Endothelial cell of umbilical vein (primary cell): ENCODE measurements around the gene PAX5.

ENCODE experiments used
- EZH2 ChIP-seq: IDR thresholded peaks from 2 replicates; pipeline ENCODE4 v1.6.1; 2012; ENCODE audit warnings: borderline replicate concordance, low read depth, mild to moderate bottlenecking, moderate library complexity, low read length, inconsistent platforms; ENCODE audit not compliant: severe bottlenecking
- FOS ChIP-seq: IDR thresholded peaks from 2 replicates; pipeline ENCODE4 v1.6.1; 2011; ENCODE audit warnings: mild to moderate bottlenecking, low read length, moderate library complexity, borderline replicate concordance; ENCODE audit not compliant: insufficient read depth
- GATA2 ChIP-seq: IDR thresholded peaks from 2 replicates; pipeline ENCODE4 v1.7.0; 2011; ENCODE audit warnings: low read depth, mild to moderate bottlenecking, moderate library complexity, mixed read lengths, low read length; ENCODE audit not compliant: insufficient read length, insufficient read depth
- JUN ChIP-seq: IDR thresholded peaks from 2 replicates; pipeline ENCODE4 v1.6.1; 2011; ENCODE audit warnings: borderline replicate concordance, low read depth; ENCODE audit not compliant: insufficient read length, insufficient read depth
- MAX ChIP-seq: IDR thresholded peaks from 2 replicates; pipeline ENCODE4 v1.6.1; 2011; ENCODE audit not compliant: insufficient read depth, insufficient read length
- MYC ChIP-seq: IDR thresholded peaks from one replicate; pipeline ENCODE4 v1.6.1; 2011; ENCODE audit warnings: mild to moderate bottlenecking, low read depth, low read length
- POLR2A ChIP-seq: IDR thresholded peaks from 2 replicates; pipeline ENCODE4 v1.6.1; 2012; ENCODE audit warnings: low read depth, mild to moderate bottlenecking, control low read depth, low read length
- POLR2AphosphoS5 ChIP-seq: IDR thresholded peaks from 2 replicates; pipeline ENCODE4 v1.6.1; 2012; ENCODE audit warnings: low read depth, mild to moderate bottlenecking, control low read depth, low read length, moderate library complexity; ENCODE audit not compliant: insufficient read depth
- TF ChIP-seq, protein P1 (sequence below), 2 donors: IDR thresholded peaks; 1 replicate in 1 of 2; 2 replicates in 1 of 2; pipeline ENCODE4 v1.5.1; 2011; ENCODE audit warnings: low read length in 2 of 2, mild to moderate bottlenecking in 2 of 2, moderate library complexity in 2 of 2, control low read depth in 1 of 2, inconsistent platforms in 1 of 2, low read depth in 1 of 2; ENCODE audit not compliant: insufficient read depth in 1 of 2; ENCODE audit errors: extremely low read depth in 1 of 2

DNA sequence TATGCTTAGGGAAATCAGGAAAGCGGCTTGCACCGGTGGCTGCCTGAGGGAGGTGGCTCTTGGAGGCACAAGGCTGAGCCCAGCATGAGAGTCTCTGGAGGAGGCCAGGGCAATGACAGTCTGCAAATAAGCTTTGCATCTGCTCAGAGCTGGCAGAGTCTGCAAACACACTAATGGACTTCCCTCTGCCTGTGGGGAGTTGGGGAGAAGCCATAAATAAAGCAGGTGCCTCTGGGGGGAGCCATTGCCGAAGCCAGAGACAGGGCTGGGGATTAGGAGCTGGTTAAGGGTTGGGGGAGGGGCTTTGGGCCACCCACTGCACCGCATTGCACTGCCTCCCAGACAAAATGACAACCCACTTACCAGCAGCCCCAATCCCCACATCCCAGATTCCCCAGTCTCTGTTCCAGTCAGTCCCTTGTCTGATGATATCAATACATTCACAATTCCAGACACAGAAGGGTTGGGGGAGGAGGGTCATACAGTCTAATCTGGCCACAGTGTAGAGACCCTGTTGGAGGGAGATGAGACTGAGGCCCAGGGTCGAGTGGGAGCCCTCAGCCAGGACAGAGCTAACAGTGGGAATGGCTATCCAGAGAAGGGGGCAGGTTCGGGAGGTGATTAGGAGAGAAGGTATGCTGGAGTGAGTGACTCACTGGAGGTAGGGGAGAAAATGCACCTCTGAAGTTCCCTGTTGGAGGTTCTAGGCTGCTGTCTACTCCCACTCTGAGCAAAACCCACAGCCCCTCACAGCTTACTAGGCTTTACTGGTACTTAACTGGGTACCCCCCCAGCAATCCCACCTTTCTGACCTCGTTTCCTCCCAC, 53.7 kb downstream of the PAX5 start:
- TF ChIP-seq, protein P1, sequence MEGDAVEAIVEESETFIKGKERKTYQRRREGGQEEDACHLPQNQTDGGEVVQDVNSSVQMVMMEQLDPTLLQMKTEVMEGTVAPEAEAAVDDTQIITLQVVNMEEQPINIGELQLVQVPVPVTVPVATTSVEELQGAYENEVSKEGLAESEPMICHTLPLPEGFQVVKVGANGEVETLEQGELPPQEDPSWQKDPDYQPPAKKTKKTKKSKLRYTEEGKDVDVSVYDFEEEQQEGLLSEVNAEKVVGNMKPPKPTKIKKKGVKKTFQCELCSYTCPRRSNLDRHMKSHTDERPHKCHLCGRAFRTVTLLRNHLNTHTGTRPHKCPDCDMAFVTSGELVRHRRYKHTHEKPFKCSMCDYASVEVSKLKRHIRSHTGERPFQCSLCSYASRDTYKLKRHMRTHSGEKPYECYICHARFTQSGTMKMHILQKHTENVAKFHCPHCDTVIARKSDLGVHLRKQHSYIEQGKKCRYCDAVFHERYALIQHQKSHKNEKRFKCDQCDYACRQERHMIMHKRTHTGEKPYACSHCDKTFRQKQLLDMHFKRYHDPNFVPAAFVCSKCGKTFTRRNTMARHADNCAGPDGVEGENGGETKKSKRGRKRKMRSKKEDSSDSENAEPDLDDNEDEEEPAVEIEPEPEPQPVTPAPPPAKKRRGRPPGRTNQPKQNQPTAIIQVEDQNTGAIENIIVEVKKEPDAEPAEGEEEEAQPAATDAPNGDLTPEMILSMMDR (IDR thresholded peaks at IDR 0.05; ENCODE audit: extremely low read depth in 1 of 2, insufficient read depth in 1 of 2, low read depth in 1 of 2, low read length in 2 of 2), result no peak
- TF ChIP-seq POLR2AphosphoS5 (no peak), POLR2A (no peak), EZH2 (no peak), MYC (no peak), GATA2 (no peak), FOS (no peak), MAX (no peak), JUN (no peak)
